Erythroblast (primary cell): ENCODE measurements around the gene NEK2.
"Not testable (repeated sequence)": the region's sequence is repeated elsewhere in the genome, so short reads cannot be mapped to it uniquely, and the experiment has no call there.

Experiments
- DNase-seq, 2 experiments: peaks; one replicate each; lab custom pipeline; 2025; lab: John Stamatoyannopoulos, UW
- GATA1 ChIP-seq: IDR thresholded peaks from 2 replicates; pipeline ENCODE4 v1.6.1; 2011; ENCODE audit warnings: low read depth, mild to moderate bottlenecking, control low read depth, low read length, moderate library complexity
- POLR2A ChIP-seq: IDR thresholded peaks from 2 replicates; pipeline ENCODE4 v1.6.1; 2011; ENCODE audit warnings: mild to moderate bottlenecking, low read length

Gene NEK2

DNA sequence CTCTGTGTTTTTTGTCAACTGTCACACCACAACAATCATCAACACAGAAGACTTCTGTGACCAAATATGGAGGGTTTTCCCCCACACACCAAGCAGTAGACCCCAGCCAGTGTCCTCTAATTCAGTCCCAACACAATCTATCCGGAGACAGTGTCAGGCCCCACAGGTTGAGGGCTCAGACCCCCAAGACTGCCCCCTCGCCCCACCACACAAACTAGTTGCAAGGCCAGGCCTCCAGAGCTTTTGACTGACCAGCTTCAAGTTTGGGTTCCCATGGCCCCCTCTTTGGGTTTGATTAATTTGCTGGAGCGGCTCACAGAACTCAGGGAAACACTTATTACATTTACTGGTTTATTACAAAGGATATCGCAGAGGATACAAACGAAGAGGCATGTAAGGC lies 37.2 kb downstream of the NEK2 start:
- no peak for TF ChIP-seq POLR2A
- no peak for TF ChIP-seq GATA1
- DNase-seq, result no peak

DNA sequence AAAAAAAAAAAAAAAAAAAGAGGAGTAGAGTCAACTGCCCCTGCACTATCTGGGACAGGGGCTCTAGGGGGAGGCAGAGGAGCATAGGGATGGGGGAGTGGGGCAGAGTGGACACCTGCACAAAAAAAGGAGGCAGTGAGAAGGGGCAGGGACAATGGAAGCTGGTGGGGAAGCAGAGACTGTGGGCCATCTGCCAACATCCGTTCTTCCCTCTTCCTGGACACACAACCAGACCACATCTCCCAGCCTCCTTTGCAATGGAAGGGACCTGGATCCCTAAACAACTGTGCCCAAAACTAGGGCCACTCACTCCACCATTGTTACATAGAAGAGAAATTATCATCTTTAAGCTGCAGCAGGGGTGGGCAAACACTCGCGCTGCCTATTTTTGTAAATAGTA lies 38.4 kb downstream of the NEK2 start:
- DNase-seq, result no peak
- no peak for TF ChIP-seq POLR2A
- no peak for TF ChIP-seq GATA1

- DNase-seq, result not testable (repeated sequence)
Measured at GRCh38 chr1:211636575-211637029, 38.8 kb downstream of the NEK2 start.

- TF ChIP-seq GATA1, result no peak
- no peak for TF ChIP-seq POLR2A
- DNase-seq, result no peak
Measured at GRCh38 chr1:211635597-211636205, 39.7 kb downstream of the NEK2 start.

DNA sequence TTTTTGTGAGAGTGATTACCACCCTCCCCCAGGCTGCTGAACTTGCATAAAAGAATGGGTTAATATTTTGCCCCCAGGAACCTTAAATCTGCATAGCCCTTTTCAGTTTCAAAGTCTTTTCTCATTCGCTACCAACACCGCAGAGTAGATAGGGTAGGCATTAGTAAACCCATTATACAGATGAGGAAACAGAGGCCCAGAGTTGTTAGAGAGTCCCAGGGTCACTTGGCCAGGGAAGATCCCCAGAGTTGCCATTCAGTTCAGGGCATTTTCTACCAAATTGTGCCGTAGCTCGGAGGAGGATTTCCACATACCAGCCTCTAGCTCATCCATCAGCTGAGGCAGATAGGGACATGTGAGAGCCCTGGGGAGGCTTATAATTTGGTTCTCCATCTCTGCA lies 40.5 kb downstream of the NEK2 start:
- TF ChIP-seq GATA1 (no peak), POLR2A (no peak)
- DNase-seq, result no peak

GRCh38 chr1:211634461-211634860 lies 41.0 kb downstream of the NEK2 start:
- TF ChIP-seq GATA1 (no peak), POLR2A (no peak)
- DNase-seq, result no peak

GRCh38 chr1:211633524-211633846 lies 41.9 kb downstream of the NEK2 start:
- peak in 1 of 2 experiments; percentile 17 for DNase-seq
- TF ChIP-seq GATA1 (no peak), POLR2A (no peak)

- TF ChIP-seq GATA1 (no peak), POLR2A (no peak)
- no peak for DNase-seq
Measured at GRCh38 chr1:211632808-211633523, 42.5 kb downstream of the NEK2 start.

GRCh38 chr1:211632117-211632807 lies 43.2 kb downstream of the NEK2 start:
- TF ChIP-seq POLR2A, result no peak
- no peak for TF ChIP-seq GATA1
- no peak for DNase-seq

- TF ChIP-seq GATA1, result no peak
- TF ChIP-seq POLR2A, result no peak
- no peak for DNase-seq
Measured at GRCh38 chr1:211631168-211631567, 44.3 kb downstream of the NEK2 start.

- DNase-seq, result peak; percentile 95 to 98
- peak; percentile 25 for TF ChIP-seq POLR2A
- peak; percentile 60 for TF ChIP-seq GATA1
Measured at GRCh38 chr1:211630236-211631081, 45.0 kb downstream of the NEK2 start.

GRCh38 chr1:211628417-211628816 lies 47.0 kb downstream of the NEK2 start:
- no peak for TF ChIP-seq GATA1
- no peak for TF ChIP-seq POLR2A
- no peak for DNase-seq

GRCh38 chr1:211627259-211627658 lies 48.2 kb downstream of the NEK2 start:
- no peak for DNase-seq
- no peak for TF ChIP-seq GATA1
- TF ChIP-seq POLR2A, result no peak

- DNase-seq, result not testable (repeated sequence)
Measured at GRCh38 chr1:211625866-211626265, 49.6 kb downstream of the NEK2 start.
